22Rv1 (cell line): ENCODE results near the gene PADI4.

ENCODE experiments used
- CTCF ChIP-seq: fragments of 450-650 bp; IDR thresholded peaks from 2 replicates; pipeline ENCODE4 v1.5.1; 2017; ENCODE audit warnings: mild to moderate bottlenecking
- ZFX ChIP-seq: fragments of 450-650 bp; IDR thresholded peaks from 2 replicates; pipeline ENCODE4 v1.6.1; 2017; ENCODE audit warnings: antibody characterized with exemption, borderline replicate concordance

GRCh38 chr1:17360272-17360956 lies 52.4 kb downstream of the PADI4 start:
- TF ChIP-seq CTCF (no peak), ZFX (no peak)
